Upper lobe of left lung (tissue), 6 donors: ENCODE results near the gene TENM3. TPM values are rescaled to one million over a fixed set of nuclear protein-coding genes. Genes with fewer than 3 reads are reported as not detected.

ENCODE experiments used
- ATAC-seq, 2 donors: fragments of 200-7000 bp; cut with Tn5 transposase; one replicate each; pipeline ENCODE4 v1.9.1; 2022; ENCODE audit warnings: mild to moderate bottlenecking in 2 of 2, moderate library complexity in 2 of 2; ENCODE audit not compliant: low FRiP score in 2 of 2
- DNase-seq, 2 donors: peaks; one replicate each; pipeline ENCODE4 v3.0.0-alpha.2; 2019 to 2020
- H3K27ac ChIP-seq, 4 donors: fragments of 200-600 bp; sonication (generic); one replicate each; pipeline ENCODE4 v1.5.1; 2016 to 2019
- H3K27me3 ChIP-seq, 4 donors: fragments of 200-600 bp; sonication (generic); one replicate each; pipeline ENCODE4 v1.5.1; 2017 to 2019
- H3K36me3 ChIP-seq, 4 donors: fragments of 200-600 bp; sonication (generic); one replicate each; pipeline ENCODE4 v1.5.1; 2016 to 2019
- H3K4me1 ChIP-seq, 4 donors: fragments of 200-600 bp; sonication (generic); one replicate each; pipeline ENCODE4 v1.5.1; 2018 to 2019
- H3K4me3 ChIP-seq, 4 donors: fragments of 200-600 bp; sonication (generic); one replicate each; pipeline ENCODE4 v1.5.1; 2017 to 2019; ENCODE audit warnings: mild to moderate bottlenecking in 2 of 4, moderate library complexity in 1 of 4
- H3K9me3 ChIP-seq, 4 donors: fragments of 200-600 bp; sonication (generic); one replicate each; pipeline ENCODE4 v1.5.1; 2018 to 2019
- CTCF ChIP-seq, 6 experiments: fragments of 450-650 bp in 4 of 6; fragments of 200-600 bp in 2 of 6; sonication (generic) in 2 of 6; IDR thresholded peaks; one replicate each; pipeline ENCODE4 v1.5.1; 2016 to 2019; ENCODE audit warnings: antibody characterized with exemption in 6 of 6
- EP300 ChIP-seq, 4 donors: sonication (generic); formaldehyde crosslinking; IDR thresholded peaks; one replicate each; pipeline ENCODE4 v1.5.1; 2017; ENCODE audit warnings: antibody characterized with exemption in 4 of 4, control low read depth in 2 of 4
- POLR2A ChIP-seq, 4 donors: fragments of 450-650 bp; IDR thresholded peaks; one replicate each; pipeline ENCODE4 v1.5.1; 2016 to 2017; ENCODE audit warnings: antibody characterized with exemption in 4 of 4, mild to moderate bottlenecking in 2 of 4
- POLR2AphosphoS5 ChIP-seq, 2 donors: sonication (generic); formaldehyde crosslinking; IDR thresholded peaks; one replicate each; pipeline ENCODE4 v1.5.1; 2017; ENCODE audit warnings: antibody characterized with exemption in 2 of 2
- WGBS, 2 donors: methylation state at CpG; one replicate each; pipeline ENCODE4 v1.1.5; 2017 to 2018; 5-methylcytosine and 5-hydroxymethylcytosine counted together
- total RNA-seq, 6 donors: library from RNA; depleted of rRNA in 4 of 6; stranded (reverse); fragments of >200 nt in 4 of 6; gene quantifications; one replicate each; pipeline versions ENCODE4 v1.1.0 to v1.2.1, GENCODE V29; 2016 to 2021
- donor health status: DM: no; HTN: no; CAD: no; lungs with moderate emphysema.
- donor health status: DM: no; HTN: yes; CAD: no; lungs with severe emphysema.

TENM3 gene
- total RNA-seq, 6 donors from 2014 or later, result 0.33 to 7.1 (median 1.1) TPM

DNA sequence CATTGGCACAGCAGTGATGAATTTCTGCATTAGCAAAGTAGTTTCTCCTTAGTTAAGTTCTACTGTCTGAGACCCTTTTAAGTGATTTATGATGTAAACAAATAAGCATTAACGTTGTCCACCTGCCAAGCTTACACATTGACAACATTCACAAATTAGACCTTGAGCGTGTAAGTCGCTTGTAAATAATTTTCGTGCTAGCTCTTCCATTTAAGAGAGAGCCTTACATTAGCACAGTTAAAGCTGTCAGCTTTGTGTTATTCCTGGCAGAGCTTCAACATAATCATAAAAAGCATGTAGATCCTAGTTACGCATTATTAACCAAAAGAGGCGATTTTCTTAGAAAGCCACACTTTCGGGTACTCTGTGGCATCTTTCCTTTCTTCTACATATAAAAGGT, 546.3 kb downstream of the TENM3 start:
- Histone ChIP-seq H3K36me3 (no peaks in the 10 kb centered on the region), H3K27me3 (no peaks in the 10 kb centered on the region), H3K4me1 (no peaks in the 10 kb centered on the region), H3K9me3 (no peaks in the 10 kb centered on the region), H3K27ac (no peak overlapping the region), H3K4me3 (no peak overlapping the region)
- TF ChIP-seq EP300 (IDR thresholded peaks at IDR 0.05) (no peak), POLR2A (IDR thresholded peaks at IDR 0.05) (no peak), CTCF (IDR thresholded peaks at IDR 0.05) (no peak), POLR2AphosphoS5 (IDR thresholded peaks at IDR 0.05) (no peak)
- WGBS, 2 donors, result 79 to 82% methylated on average over 7 of the region's 7 CpGs
- DNase-seq (no peak), ATAC-seq (no peak)

GRCh38 chr4:182795446-182796238, 552.4 kb downstream of the TENM3 start:
- TF ChIP-seq EP300 (IDR thresholded peaks at IDR 0.05), result no peak
- no peak for TF ChIP-seq POLR2AphosphoS5 (IDR thresholded peaks at IDR 0.05)
- TF ChIP-seq CTCF (IDR thresholded peaks at IDR 0.05), result no peak
- TF ChIP-seq POLR2A (IDR thresholded peaks at IDR 0.05), result no peak
- H3K9me3 ChIP-seq, result no peaks in the 10 kb centered on the region
- no peaks in the 10 kb centered on the region for H3K36me3 ChIP-seq
- 50 to 53% methylated on average over 6 of the region's 6 CpGs for WGBS, 2 donors
- no peaks in the 10 kb centered on the region for H3K4me1 ChIP-seq
- ATAC-seq (no peak), DNase-seq (no peak)
- H3K27me3 ChIP-seq, result no peaks in the 10 kb centered on the region
- no peak overlapping the region for H3K4me3 ChIP-seq
- no peak overlapping the region for H3K27ac ChIP-seq

DNA sequence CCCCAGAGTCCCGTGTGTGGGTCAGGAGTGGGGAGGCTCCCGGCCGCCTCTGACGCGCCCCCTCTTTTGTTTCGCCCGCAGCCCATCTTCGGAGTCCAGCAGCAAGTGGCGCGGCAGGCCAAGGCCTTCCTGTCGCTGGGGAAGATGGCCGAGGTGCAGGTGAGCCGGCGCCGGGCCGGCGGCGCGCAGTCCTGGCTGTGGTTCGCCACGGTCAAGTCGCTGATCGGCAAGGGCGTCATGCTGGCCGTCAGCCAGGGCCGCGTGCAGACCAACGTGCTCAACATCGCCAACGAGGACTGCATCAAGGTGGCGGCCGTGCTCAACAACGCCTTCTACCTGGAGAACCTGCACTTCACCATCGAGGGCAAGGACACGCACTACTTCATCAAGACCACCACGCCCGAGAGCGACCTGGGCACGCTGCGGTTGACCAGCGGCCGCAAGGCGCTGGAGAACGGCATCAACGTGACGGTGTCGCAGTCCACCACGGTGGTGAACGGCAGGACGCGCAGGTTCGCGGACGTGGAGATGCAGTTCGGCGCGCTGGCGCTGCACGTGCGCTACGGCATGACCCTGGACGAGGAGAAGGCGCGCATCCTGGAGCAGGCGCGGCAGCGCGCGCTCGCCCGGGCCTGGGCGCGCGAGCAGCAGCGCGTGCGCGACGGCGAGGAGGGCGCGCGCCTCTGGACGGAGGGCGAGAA, 556.5 kb downstream of the TENM3 start:
- H3K36me3 ChIP-seq, result no peaks in the 10 kb centered on the region
- H3K9me3 ChIP-seq, result no peaks in the 10 kb centered on the region
- H3K4me1 ChIP-seq, result no peaks in the 10 kb centered on the region
- no peak overlapping the region for H3K27ac ChIP-seq
- TF ChIP-seq POLR2AphosphoS5 (IDR thresholded peaks at IDR 0.05) (no peak), EP300 (IDR thresholded peaks at IDR 0.05) (no peak), POLR2A (IDR thresholded peaks at IDR 0.05) (no peak), CTCF (IDR thresholded peaks at IDR 0.05) (no peak)
- ATAC-seq, result peak in 1 of 2 donors; percentile 14
- WGBS, 2 donors, result 95 to 97% methylated on average over 75 to 82 of the region's 85 CpGs
- H3K27me3 ChIP-seq, result no peaks in the 10 kb centered on the region
- peak in 1 of 2 donors; percentile 86 for DNase-seq
- no peak overlapping the region for H3K4me3 ChIP-seq

GRCh38 chr4:182800216-182800515, 557.0 kb downstream of the TENM3 start:
- TF ChIP-seq POLR2A (IDR thresholded peaks at IDR 0.05) (no peak), POLR2AphosphoS5 (IDR thresholded peaks at IDR 0.05) (no peak), CTCF (IDR thresholded peaks at IDR 0.05) (no peak), EP300 (IDR thresholded peaks at IDR 0.05) (no peak)
- Histone ChIP-seq H3K36me3 (no peaks in the 10 kb centered on the region), H3K4me3 (no peak overlapping the region), H3K4me1 (no peaks in the 10 kb centered on the region), H3K27ac (no peak overlapping the region), H3K9me3 (no peaks in the 10 kb centered on the region), H3K27me3 (no peaks in the 10 kb centered on the region)
- no peak for DNase-seq
- ATAC-seq, result peak in 1 of 2 donors; percentile 36
- 94 to 97% methylated on average over 27 to 29 of the region's 29 CpGs for WGBS, 2 donors
